Inflammatory macrophage treated with lipopolysaccharide for 1 hour (primary cell): ENCODE data around the gene INPP5D.

Source experiments
- DNase-seq, 2 donors: peaks; one replicate each; pipeline ENCODE4 v3.0.0-alpha.2; 2020 to 2022

INPP5D gene

DNA sequence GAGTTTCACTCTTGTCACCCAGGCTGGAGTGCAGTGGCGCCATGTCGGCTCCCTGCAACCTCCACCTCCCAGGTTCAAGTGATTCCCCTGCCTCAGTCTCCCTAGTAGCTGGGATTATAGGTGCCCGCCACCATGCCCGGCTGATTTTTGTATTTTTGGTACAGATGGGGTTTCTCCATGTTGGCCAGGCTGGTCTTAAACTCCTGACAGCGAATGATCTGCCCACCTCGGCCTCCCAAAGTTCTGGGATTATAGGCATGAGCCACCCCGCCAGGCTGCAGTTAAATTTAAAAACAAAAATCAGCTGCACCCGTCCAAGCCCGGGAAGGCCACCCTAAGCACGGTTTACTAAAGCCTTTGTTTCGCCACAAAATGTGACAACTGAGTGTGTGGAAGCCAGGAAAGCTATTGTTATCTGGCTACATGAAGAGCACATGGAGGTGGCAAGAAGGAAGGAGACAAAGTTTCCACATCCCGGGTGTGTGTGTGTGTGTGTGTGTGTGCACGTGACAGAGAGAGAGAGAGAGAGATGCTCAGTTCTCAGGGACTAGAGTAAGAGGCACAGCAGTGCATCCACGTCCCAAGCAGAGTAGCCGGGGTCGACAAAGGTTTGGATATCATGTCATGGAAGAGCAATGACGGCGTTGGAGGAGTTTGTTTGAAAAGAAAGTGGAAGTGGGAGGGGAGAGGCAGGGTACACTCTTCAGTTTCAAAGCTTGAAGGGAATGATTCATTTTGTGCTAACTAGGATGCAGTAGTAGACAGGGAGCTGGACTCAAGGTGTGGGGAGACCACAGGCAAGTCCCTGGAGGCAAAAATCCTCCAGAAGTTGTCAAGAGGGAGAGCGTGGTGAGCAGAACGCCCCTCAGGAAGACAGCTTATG lies 20.1 kb downstream of the INPP5D start:
- no peak for DNase-seq

DNA sequence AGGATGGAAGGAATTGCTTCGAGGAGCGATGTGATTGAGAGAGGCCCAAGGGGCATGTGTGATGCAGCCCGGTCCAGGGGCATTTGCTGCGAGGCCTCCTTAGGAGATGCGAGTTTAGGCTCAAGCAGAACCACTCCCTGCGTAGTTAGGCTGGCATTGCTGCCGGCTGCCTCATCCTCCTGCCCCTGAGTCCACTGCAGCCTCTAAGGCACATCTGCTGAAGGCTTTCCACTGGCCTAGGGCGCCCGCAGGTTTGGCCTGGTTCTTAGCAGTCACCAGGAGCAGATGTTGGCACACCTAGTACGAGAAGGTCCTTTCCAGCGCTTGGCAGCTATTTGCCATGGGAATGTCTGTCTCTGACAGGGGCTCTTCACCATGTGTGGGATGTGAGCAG lies 20.7 kb downstream of the INPP5D start:
- no peak for DNase-seq

- DNase-seq, result peak in 1 of 2 donors; percentile 70
Observed at GRCh38 chr2:233081232-233081730, 21.1 kb downstream of the INPP5D start.

GRCh38 chr2:233081731-233082221 lies 21.6 kb downstream of the INPP5D start:
- DNase-seq, result no peak

DNA sequence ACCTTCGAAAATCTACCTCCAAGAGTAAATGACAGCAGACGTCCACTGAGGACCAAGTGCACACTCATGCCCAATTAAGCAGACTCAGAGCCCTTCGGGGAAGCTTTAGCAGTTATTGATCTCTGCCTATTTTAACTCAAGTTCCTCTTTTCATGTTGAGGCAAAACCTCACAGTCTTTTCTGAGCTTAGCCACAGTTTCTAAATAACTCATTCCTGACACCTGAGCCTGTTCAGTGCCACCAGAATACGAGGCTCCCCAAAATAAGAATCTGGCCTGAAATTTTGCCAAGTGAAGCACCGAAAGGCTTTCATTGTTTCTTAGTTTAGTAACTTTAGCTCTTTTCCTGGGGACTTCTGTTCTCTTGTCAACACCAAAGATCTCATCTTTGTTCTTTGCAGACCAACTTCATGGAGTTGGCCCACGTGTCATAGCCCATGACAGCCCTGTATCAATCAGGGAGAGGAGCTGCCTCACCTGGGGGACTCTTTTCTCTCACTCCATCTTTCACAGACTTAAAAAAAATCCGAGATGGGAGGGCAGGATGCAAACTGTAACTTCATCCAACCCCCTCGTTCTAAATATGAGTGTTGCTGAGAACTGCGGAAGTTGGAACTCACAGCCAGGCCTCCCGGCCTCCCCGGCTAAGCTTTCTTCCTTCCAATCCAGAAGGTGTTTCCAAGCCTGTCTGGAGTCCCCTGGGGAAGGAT lies 22.2 kb downstream of the INPP5D start:
- no peak for DNase-seq

DNA sequence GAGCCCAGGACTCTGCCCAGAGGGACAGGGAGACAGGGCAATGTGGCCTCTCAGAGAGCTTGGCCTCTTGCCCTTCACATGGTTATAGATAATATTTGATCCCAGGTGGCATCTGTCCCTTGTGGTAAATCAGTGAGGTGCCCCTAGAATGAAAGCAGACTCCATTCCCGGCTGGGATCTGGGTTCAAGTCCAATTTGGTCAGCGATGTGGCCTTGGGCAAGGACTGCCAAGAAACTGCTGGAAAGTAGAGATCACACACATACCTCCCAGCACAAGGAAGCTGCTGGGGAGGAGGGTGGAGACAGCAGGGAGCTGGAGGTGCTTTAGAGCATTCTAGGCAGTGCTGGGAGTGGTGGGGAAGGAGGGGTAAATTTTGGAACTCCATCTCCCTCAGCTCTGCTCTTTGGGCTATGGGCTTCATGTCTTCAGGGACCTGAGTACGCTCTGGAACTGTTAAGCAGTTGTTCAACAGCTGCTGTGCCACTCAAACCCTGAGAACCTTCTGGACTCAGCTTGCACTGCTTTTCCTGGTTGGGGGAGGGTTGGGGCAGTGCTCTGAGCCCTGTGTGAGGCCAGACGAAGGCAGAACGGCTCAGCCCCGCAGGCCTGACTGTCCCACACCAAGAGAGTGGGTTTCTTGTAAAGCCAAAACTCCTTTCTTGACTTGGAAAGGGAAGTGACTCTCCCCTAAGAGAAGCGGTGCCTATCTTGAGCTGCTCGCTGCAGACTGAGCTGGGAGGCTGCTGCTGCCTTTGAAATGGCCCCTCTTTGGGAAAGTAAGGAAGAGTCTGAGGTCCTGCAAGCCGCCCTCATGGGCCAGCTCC lies 23.0 kb downstream of the INPP5D start:
- DNase-seq, result no peak

GRCh38 chr2:233083782-233084181 lies 23.6 kb downstream of the INPP5D start:
- DNase-seq, result no peak

DNA sequence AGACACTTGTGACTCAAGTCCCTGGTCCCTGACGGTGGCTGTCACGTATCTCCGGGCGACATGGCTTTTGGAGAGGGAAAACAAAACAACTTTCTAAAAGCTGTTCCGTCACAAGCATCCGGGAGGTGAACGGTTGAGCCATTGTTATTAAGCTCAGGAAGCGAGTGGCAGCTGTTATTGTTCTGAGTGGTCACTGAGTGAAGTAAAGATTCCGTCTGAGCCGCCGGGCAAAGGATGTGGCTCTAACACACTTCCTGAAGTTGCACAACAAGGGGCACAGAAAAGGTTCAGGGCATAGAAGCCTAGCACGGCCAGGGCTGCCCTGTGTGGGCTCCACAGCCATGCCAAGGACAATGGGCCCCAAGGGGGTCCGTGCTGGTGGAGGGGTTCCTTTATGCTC lies 24.3 kb downstream of the INPP5D start:
- peak; percentile 49 to 60 for DNase-seq

- DNase-seq, result no peak
Observed at GRCh38 chr2:233085037-233085838, 25.1 kb downstream of the INPP5D start.

GRCh38 chr2:233085839-233086150 lies 25.7 kb downstream of the INPP5D start:
- no peak for DNase-seq

DNA sequence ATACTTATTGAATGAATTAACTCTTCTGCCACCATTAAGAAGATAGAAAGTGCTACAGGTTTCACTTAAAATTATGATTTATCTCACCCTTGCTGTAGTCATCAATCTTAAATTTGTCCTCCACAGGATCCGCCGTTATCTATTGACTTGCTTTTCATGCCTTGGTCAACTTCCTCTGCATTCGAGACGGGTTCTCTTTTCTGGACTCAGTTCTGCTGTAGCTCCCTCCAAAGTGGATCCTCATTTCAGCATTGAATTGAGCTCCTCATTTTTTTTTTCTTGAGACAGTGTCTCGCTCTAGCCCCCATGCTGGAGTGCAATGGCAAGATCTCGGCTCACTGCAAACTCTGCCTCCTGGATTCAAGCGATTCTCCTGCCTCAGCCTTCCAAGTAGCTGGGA lies 27.6 kb downstream of the INPP5D start:
- peak in 1 of 2 donors; percentile 39 for DNase-seq

- no peak for DNase-seq
Observed at GRCh38 chr2:233088972-233089345, 28.8 kb downstream of the INPP5D start.

- DNase-seq, result no peak
Observed at GRCh38 chr2:233089851-233090250, 29.7 kb downstream of the INPP5D start.

- DNase-seq, result no peak
Observed at GRCh38 chr2:233090879-233091278, 30.7 kb downstream of the INPP5D start.

- DNase-seq, result peak; percentile 25 to 41
Observed at GRCh38 chr2:233091595-233092375, 31.6 kb downstream of the INPP5D start.

- peak; percentile 69 to 72 for DNase-seq
Observed at GRCh38 chr2:233092432-233093165, 32.5 kb downstream of the INPP5D start.

DNA sequence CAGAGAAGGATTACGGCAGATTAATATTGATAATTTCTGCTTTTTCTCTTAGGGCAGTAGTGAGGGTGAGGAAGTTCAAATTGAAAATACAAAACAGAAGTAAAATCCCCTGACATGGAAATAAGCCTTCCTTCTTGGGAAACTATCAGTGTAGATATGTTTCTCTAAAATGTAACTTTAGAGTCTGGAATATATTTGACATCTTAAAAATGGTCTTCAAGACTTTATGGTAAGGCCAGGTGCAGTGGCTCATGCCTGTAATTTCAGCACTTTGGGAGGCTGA lies 33.0 kb downstream of the INPP5D start:
- peak; percentile 55 to 61 for DNase-seq

- DNase-seq, result no peak
Observed at GRCh38 chr2:233093721-233094120, 33.6 kb downstream of the INPP5D start.

GRCh38 chr2:233094614-233095013 lies 34.5 kb downstream of the INPP5D start:
- no peak for DNase-seq

DNA sequence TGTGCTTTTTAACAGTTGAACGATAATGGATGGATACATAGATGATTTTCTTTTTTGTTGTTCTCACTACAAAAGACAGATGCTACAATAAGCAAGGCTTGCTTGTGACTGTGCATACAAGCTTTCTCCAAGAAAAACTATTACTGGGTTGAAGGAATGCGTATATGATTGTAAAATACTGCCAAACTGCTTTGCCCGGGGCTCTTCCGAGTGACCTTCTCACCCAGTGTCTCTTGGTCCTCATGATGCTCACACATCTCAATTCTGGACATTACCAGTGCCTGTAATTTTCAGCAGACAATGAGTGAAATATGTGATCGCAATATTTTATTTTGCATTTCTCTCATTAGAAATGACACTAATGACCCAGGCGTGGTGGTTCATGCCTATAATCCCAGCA lies 35.9 kb downstream of the INPP5D start:
- no peak for DNase-seq

GRCh38 chr2:233098618-233099017 lies 38.5 kb downstream of the INPP5D start:
- DNase-seq, result no peak
